Measurements from ENCODE around the gene FGF12.

Gene FGF12

GRCh38 chr3:192296845-192297244, 430.5 kb downstream of the FGF12 start:
- in situ Hi-C loops (cut with MboI; ENCODE audit: low sequenced_read_pairs, unreplicated experiment): no loop called here
- no peak for TF ChIP-seq CTCF (IDR thresholded peaks at IDR 0.05; ENCODE audit: borderline replicate concordance, control extremely low read depth, extremely low read depth, insufficient read depth, missing control alignments)
- DNase-seq (ENCODE audit: low spot score): no peak

GRCh38 chr3:192284443-192285072, 442.8 kb downstream of the FGF12 start:
- no peak for TF ChIP-seq CTCF (IDR thresholded peaks at IDR 0.05; ENCODE audit: borderline replicate concordance, control extremely low read depth, extremely low read depth, insufficient read depth, missing control alignments)
- in situ Hi-C loops (cut with MboI; ENCODE audit: low sequenced_read_pairs, unreplicated experiment): no loop called here
- DNase-seq (ENCODE audit: low spot score): no peak

- no peak for DNase-seq (ENCODE audit: low spot score)
- in situ Hi-C loops (cut with MboI; ENCODE audit: low sequenced_read_pairs, unreplicated experiment): no loop called here
These were observed 446.0 kb downstream of the FGF12 start for GRCh38 chr3:192281207-192281880.

GRCh38 chr3:192279664-192280063, 447.7 kb downstream of the FGF12 start:
- in situ Hi-C loops (cut with MboI; ENCODE audit: low sequenced_read_pairs, unreplicated experiment): no loop called here
- no peak for DNase-seq (ENCODE audit: low spot score)
- no peak for TF ChIP-seq CTCF (IDR thresholded peaks at IDR 0.05; ENCODE audit: borderline replicate concordance, control extremely low read depth, extremely low read depth, insufficient read depth, missing control alignments)

More at GRCh38 chr3:192281207-192281880, 446.0 kb downstream of the FGF12 start:
- no peak for TF ChIP-seq CTCF (IDR thresholded peaks at IDR 0.05; ENCODE audit: borderline replicate concordance, control extremely low read depth, extremely low read depth, insufficient read depth, missing control alignments)

- in situ Hi-C loops (cut with MboI; ENCODE audit: low sequenced_read_pairs, unreplicated experiment): no loop called here
- no peak for TF ChIP-seq CTCF (IDR thresholded peaks at IDR 0.05; ENCODE audit: borderline replicate concordance, control extremely low read depth, extremely low read depth, insufficient read depth, missing control alignments)
- DNase-seq (ENCODE audit: low spot score): no peak
These were observed 449.9 kb downstream of the FGF12 start for GRCh38 chr3:192277477-192277876.

GRCh38 chr3:192275741-192276355, 451.5 kb downstream of the FGF12 start:
- in situ Hi-C loops (cut with MboI; ENCODE audit: low sequenced_read_pairs, unreplicated experiment): no loop called here
- no peak for DNase-seq (ENCODE audit: low spot score)
- TF ChIP-seq CTCF (IDR thresholded peaks at IDR 0.05; ENCODE audit: borderline replicate concordance, control extremely low read depth, extremely low read depth, insufficient read depth, missing control alignments): no peak
